HepG2 (cell line): Measurements from ENCODE around the gene NPAS2. TPM values are rescaled to one million over a fixed set of nuclear protein-coding genes. Genes with fewer than 3 reads are reported as not detected.

ENCODE experiments used
- ARHGAP35 ChIP-seq: sonication (generic); formaldehyde crosslinking; IDR thresholded peaks from 2 replicates; pipeline ENCODE4 v1.9.0; 2022; ENCODE audit warnings: mild to moderate bottlenecking, inconsistent platforms, moderate library complexity, missing genetic modification reagents, borderline replicate concordance
- ARID4A ChIP-seq: sonication (generic); formaldehyde crosslinking; IDR thresholded peaks from 2 replicates; pipeline ENCODE4 v1.5.0; 2020; ENCODE audit warnings: mild to moderate bottlenecking, missing genetic modification reagents, borderline replicate concordance
- ATF6 ChIP-seq: sonication (generic); formaldehyde crosslinking; conservative IDR thresholded peaks from 2 replicates; pipeline ENCODE4 v1.4.0; 2020; ENCODE audit warnings: missing genetic modification reagents
- BRD4 ChIP-seq: sonication (generic); formaldehyde crosslinking; IDR thresholded peaks from 2 replicates; pipeline ENCODE4 v1.4.0; 2020; ENCODE audit warnings: missing genetic modification reagents
- CEBPG ChIP-seq: IDR thresholded peaks from 2 replicates; pipeline ENCODE4 v1.6.1; 2016
- GLI4 ChIP-seq: sonication (generic); formaldehyde crosslinking; IDR thresholded peaks from 2 replicates; pipeline ENCODE4 v1.5.1; 2020; ENCODE audit warnings: missing genetic modification reagents, mild to moderate bottlenecking, moderate library complexity, borderline replicate concordance
- IRF2 ChIP-seq: IDR thresholded peaks from 2 replicates; pipeline ENCODE4 v1.6.1; 2018; ENCODE audit warnings: missing genetic modification reagents, missing compliant biosample characterization
- MAFF ChIP-seq: IDR thresholded peaks from 2 replicates; pipeline ENCODE4 v1.6.1; 2011; ENCODE audit warnings: low read depth, low read length, improper control_type of control experiment
- MAX ChIP-seq: IDR thresholded peaks from 2 replicates; pipeline ENCODE4 v1.6.1; 2012; ENCODE audit warnings: inconsistent platforms
- THRA ChIP-seq: sonication (generic); formaldehyde crosslinking; IDR thresholded peaks from 2 replicates; pipeline ENCODE4 v1.4.0; 2020; ENCODE audit warnings: missing genetic modification reagents, borderline replicate concordance
- ZBTB33 ChIP-seq: sonication (generic); formaldehyde crosslinking; IDR thresholded peaks from 2 replicates; pipeline ENCODE4 v1.4.0; 2020; ENCODE audit warnings: missing genetic modification reagents
- ZNF687 ChIP-seq: sonication (generic); formaldehyde crosslinking; IDR thresholded peaks from 2 replicates; pipeline ENCODE4 v1.5.1; 2020; ENCODE audit warnings: mild to moderate bottlenecking, missing genetic modification reagents, moderate library complexity
- ZSCAN21 ChIP-seq: sonication (generic); formaldehyde crosslinking; IDR thresholded peaks from 2 replicates; pipeline ENCODE4 v1.8.0; 2022; ENCODE audit warnings: mild to moderate bottlenecking, missing genetic modification reagents, moderate library complexity, borderline replicate concordance
- polyA plus RNA-seq, 8 experiments: library from polyadenylated mRNA; depleted of rRNA in 3 of 8; stranded (reverse) in 7 of 8; unstranded in 1 of 8; fragments of >200 nt; fragmentation: Illumina TruSeq in 4 of 8; extraction: Trizol in 4 of 8; gene quantifications; 2 replicates each; pipeline versions ENCODE4 v1.2.1 to v1.2.3, GENCODE V29; 2011 to 2016; ENCODE audit warnings: low read depth in 4 of 8, missing spikeins in 1 of 8, mixed read lengths in 1 of 8; ENCODE audit not compliant: insufficient read depth in 1 of 8
- total RNA-seq, 5 experiments: library from RNA; depleted of rRNA; stranded (reverse); fragments of >200 nt; fragmentation: Illumina TruSeq; extraction: Trizol; gene quantifications; 2 replicates each; pipeline ENCODE4 v1.2.3, GENCODE V29; 2016; ENCODE audit warnings: low read depth in 1 of 5

Gene NPAS2
- total and polyA plus RNA-seq, 2 of the 13 experiments (the other 11 are each of a cell fraction or from before 2014, with no cell fraction given): 14.8 to 37.5 TPM

GRCh38 chr2:101038455-101039255, 218.7 kb downstream of the NPAS2 start (continued):
- TF ChIP-seq ZBTB33 (CRISPR knock-in tag) (peak; percentile 78), BRD4 (peak; percentile 49; the same call in 1 of the 2 replicates), THRA (CRISPR knock-in tag) (peak; percentile 71; the same call in 1 of the 2 replicates), IRF2 (CRISPR knock-in tag) (peak; percentile 73; the same call in 1 of the 2 replicates), ARID4A (peak; percentile 64; the same call in 1 of the 2 replicates), GLI4 (no peak), ZNF687 (CRISPR knock-in tag) (peak; percentile 60), MAX (no peak), ATF6 (CRISPR knock-in tag) (no peak), MAFF (no peak), ZSCAN21 (no peak), ARHGAP35 (CRISPR knock-in tag) (no peak), CEBPG (CRISPR knock-in tag) (peak; percentile 99)
